Right lung (tissue), 5 donors: ENCODE data around the gene LHX2. TPM values are rescaled to one million over a fixed set of nuclear protein-coding genes. Genes with fewer than 3 reads are reported as not detected.

ENCODE experiments used
- DNase-seq, 2 donors: peaks; one replicate each; pipeline ENCODE4 v3.0.0-alpha.2; 2013
- polyA plus RNA-seq, 5 donors: library from polyadenylated mRNA; unstranded; fragments of 120-200 nt; gene quantifications; one replicate each; pipeline versions ENCODE4 v1.2.1 to v1.2.3, GENCODE V29; 2013; ENCODE audit warnings: inconsistent platforms in 1 of 5, low replicate concordance in 1 of 5; ENCODE audit not compliant: insufficient read length in 5 of 5, insufficient read depth in 1 of 5

Gene LHX2
- polyA plus RNA-seq, 5 donors, result 0.08 to 0.14 (median 0.13) TPM; not detected in 1

DNA sequence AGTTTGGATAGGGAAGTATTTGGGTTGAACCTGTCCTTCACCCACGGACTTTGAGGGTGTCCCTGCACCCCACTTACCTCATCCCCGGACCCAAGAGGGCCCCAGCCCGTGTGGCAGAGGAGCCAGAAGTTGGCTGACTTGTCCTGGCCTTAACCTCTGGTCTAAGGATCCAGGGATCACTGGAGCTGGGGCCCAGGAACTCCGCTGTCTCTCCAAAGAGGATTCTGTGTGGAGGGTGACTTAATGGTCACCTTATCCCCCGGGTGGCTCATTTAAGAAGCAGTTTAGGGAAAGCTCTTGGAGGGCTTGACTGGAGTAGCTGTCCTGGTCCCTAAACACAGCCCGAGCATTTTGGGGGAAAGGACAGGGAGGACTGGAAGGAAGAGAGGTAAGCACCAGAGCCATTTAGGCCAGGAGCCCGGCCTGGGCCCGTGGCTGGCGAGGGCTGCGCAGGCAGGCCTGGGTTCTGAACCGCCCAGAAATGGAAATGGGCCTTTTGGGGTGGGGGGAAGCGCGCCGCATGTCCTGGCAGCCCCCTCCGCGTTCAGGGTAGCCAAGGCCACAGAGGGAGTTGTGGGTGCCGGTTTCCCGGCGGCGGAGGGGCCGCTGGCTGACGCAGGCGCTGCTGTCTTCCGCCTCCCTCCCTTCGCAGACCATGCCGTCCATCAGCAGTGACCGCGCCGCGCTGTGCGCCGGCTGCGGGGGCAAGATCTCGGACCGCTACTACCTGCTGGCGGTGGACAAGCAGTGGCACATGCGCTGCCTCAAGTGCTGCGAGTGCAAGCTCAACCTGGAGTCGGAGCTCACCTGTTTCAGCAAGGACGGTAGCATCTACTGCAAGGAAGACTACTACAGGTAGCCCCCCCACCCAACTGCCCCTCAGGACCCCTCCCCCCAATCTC, 2.0 kb downstream of the LHX2 start:
- no peak for DNase-seq

DNA sequence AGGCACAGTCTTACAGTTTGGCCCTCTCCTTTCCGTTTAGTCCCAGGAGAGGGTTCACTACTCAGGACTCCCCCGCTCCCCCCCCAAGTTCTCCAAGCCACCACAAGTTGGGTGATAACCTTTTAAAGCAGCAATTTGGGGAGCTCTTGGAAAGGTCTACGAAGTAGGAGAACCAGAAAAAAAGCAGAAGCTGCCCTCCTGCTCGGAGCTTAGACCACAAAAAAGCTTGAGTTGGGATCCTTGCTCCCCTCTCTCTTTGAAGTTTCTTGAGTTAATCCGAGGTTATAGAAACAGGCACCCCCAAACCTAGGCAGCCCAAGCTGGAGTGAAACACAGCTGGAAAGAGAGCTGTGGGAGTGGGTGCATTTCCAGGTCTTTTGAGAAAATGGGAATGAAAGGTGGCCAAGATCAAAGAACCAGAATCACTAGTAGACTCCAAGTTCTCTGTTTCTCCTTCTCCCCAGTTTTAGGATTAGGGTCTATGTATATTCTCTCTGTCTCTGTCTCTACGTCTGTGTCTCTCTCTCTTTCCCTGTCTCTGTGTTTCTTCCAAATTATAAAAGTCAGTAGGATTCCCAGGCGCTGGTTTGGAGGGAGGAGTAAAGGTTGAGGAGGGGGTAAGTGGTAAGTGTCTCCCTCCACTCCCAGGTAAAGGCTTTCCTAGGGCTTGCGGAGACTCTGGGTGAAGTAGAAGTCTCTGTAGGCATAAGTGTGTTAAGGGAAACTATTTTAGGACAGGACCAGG, 2.8 kb downstream of the LHX2 start:
- DNase-seq, result no peak

DNA sequence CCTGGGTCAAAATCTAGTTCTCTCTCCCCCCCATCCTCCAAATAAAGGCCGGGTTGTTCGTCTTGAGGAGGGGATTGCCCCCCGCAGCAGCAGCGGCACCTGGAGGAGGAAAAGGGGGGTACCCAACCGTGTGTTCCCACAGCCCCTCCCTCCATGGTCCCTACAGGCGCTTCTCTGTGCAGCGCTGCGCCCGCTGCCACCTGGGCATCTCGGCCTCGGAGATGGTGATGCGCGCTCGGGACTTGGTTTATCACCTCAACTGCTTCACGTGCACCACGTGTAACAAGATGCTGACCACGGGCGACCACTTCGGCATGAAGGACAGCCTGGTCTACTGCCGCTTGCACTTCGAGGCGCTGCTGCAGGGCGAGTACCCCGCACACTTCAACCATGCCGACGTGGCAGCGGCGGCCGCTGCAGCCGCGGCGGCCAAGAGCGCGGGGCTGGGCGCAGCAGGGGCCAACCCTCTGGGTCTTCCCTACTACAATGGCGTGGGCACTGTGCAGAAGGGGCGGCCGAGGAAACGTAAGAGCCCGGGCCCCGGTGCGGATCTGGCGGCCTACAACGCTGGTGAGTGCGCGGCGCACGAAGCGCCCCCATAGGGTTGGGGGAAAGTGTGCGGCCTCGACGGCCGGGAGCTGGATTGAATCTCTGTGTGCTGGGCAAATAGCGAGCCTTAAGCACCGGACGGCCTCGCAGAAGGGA, 3.5 kb downstream of the LHX2 start:
- no peak for DNase-seq

DNA sequence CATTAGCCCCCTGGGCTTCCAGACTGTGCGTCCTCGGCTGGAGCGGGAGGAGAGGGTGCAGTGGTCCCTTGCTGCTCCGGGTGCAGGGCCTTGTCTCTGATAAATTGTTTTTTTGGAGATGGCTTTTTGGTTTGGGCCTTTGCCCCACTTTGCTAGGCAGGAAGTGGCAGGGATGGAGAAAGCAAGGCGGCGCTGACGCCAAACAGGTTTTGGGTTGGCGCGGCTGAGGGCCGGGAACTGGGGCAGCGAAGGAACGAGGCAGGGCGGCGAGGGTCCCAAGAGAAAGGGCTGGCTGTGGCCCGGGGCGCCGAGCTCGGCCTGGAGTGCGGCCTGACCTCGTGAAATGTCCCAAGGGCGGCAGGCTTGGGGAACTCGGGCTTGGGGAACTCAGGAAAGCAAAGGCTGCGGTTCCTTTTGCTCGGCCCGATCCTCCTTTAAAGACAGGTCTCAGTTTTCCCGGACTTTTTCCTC, 4.1 kb downstream of the LHX2 start:
- no peak for DNase-seq

DNA sequence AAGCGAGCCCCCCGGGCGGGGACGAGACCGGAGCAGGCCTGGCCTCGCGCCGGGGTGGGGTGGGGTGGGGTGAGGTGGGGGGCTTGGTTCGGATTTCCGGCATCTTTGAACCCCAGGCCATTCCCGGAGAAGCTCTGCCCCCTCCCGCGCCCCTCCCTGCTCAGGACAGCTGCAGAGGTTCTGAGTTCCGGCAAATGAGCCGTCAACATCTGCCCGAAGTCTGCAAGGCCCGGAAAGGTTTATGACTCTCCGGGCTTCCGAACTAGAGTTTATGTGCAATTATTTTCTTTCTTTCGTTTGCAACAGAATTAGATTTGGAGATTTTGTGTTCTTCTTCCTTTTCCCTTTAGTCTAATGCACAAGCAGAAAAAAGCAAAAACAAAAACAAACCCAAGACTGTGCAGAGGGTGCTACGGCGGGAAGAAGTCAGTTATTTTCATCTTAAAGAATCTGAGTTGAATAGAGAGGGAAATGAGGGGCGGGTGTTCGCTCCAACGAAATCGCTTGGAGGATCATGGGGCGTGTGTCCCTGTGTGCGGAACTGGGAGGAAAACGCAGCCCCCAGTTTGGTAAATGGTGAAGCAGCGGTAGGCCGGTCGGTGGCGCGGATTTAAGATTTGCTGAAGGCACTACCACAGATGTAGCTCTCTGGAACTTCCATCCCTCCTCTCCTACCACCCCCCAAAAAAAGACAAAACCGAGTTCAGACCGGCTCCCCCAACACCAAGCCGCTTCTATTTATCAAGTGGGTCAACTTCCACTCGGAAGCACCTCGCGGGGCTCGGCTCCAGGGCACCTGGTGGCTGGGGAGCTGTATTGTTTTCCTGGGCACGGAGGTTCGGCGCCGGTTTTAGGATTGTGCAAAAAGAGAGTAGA, 4.8 kb downstream of the LHX2 start:
- DNase-seq, result no peak

- no peak for DNase-seq
Measured at GRCh38 chr9:124017051-124017928, 5.7 kb downstream of the LHX2 start.

DNA sequence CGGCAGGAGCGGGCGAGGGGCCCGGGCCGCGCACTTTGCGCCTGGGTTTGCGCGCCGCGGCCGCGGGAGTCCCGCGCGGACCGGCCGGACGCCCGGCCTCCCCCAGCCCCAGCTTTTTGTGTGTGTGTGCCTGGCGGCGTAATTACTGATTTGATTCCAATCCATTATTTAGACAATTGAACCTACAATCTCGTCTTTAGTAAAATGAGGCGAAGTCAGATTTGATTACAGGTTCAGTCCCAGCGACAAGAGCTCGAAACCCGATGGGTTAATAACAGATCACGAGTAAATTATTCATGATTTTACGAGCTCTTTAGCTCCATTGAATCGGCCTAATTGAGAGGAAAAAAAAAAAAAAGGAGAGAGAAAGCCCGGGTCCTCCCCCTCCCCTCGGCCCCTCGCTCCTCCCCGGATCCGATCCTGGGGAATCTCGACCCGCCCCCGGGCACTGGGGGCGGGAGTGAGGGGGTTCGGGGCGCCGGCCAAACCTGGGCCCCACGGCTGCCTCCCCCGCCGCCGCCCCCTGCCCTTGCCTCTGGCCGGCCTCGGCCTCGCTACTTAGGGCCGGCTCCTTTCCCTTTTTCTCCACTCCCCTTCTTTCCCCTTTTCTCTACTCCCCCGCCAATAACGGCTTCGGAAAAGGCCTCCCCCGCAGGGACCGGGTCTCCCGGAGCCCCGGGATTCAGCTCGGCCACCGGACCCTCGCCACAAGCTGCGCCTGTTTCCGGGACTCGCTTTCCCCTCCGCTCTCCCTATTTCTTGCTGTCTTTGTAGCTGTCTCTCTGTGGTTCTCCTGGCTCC, 6.6 kb downstream of the LHX2 start:
- DNase-seq, result no peak

- no peak for DNase-seq
Measured at GRCh38 chr9:124018730-124019697, 7.4 kb downstream of the LHX2 start.

- DNase-seq, result no peak
Measured at GRCh38 chr9:124019771-124020519, 8.4 kb downstream of the LHX2 start.

DNA sequence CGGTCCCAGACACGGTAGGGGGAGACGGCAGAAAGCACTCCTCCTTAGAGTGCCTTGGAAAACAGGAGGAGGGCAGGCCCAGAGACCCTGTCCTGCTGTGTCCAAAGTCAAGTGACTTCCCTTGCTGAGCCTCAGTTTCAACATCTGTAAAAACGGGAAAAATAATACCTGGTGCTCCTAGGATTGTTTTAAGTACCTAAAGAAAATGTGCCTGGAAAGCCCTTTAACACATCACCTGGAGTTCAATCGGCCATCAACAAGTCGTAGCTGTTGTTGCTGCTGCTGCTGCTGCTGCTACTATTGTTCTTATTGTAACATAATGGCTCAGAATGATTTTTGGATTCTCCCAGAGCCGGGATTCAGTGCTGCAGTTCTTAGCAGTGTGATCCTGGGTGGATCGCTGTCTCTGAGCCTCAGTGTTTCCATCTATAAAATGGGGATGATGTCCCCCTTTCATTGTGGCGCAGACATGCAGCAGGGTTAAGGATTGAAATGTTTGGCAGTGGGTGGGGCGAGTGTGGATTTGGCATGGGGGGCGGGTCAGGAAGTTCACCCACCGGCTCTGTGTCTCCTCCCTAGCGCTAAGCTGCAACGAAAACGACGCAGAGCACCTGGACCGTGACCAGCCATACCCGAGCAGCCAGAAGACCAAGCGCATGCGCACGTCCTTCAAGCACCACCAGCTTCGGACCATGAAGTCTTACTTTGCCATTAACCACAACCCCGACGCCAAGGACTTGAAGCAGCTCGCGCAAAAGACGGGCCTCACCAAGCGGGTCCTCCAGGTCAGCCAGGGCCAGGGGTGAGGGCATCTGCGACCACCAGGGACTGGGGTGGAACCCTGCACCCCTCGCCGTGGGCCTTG, 9.2 kb downstream of the LHX2 start:
- no peak for DNase-seq

GRCh38 chr9:124021385-124021769, 9.8 kb downstream of the LHX2 start:
- no peak for DNase-seq

GRCh38 chr9:124022201-124023121, 10.9 kb downstream of the LHX2 start:
- no peak for DNase-seq

GRCh38 chr9:124024107-124024506, 12.5 kb downstream of the LHX2 start:
- DNase-seq, result no peak

- no peak for DNase-seq
Measured at GRCh38 chr9:124029617-124030016, 18.0 kb downstream of the LHX2 start.

DNA sequence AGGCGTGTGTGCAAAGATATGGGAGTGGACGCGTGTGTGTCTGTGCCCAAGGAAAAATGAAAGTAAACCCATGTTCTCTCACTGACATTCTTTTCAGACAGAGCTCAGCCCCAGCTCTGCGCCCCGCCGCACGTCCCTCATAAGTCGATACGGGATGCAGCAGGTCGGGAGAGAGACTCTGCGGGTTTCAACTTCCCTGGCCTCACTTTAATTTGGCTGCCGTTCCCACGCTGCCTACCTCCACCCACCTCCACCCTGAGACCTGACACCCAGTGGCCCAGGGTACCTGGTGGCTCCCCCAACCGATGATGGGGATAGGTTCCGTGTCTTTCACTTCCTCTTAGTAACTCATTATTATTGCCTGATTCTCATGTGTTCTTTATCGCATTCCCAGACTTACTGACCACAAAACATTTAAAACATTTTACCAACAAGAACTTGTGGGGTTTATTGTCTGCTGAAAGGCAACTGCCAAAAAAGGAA, 19.4 kb downstream of the LHX2 start:
- no peak for DNase-seq
